OCI-LY1 (cell line): ENCODE measurements around the gene TRIM14.

Experiments
- H2AFZ ChIP-seq: fragments of 200-600 bp; sonication (generic), shearing (Covaris generic); 2 replicates; pipeline ENCODE4 v1.6.0; 2014; ENCODE audit warnings: antibody characterized with exemption, mild to moderate bottlenecking, low read length
- H3F3A ChIP-seq: fragments of 200-600 bp; sonication (generic), shearing (Covaris generic); 2 replicates; pipeline ENCODE4 v1.6.0; 2014; ENCODE audit warnings: mild to moderate bottlenecking, antibody characterized with exemption, low read length, moderate library complexity; ENCODE audit not compliant: insufficient read depth
- H3K27ac ChIP-seq: fragments of 200-600 bp; sonication (generic); 2 replicates; pipeline ENCODE4 v1.5.1; 2014; ENCODE audit warnings: low read length, mixed run types, mild to moderate bottlenecking, low read depth; ENCODE audit not compliant: poor library complexity, severe bottlenecking
- H3K27me3 ChIP-seq: fragments of 200-600 bp; sonication (generic); 2 replicates; pipeline ENCODE4 v1.6.0; 2014; ENCODE audit warnings: antibody characterized with exemption, mild to moderate bottlenecking, low read length, moderate library complexity; ENCODE audit not compliant: insufficient read depth
- H3K36me3 ChIP-seq: fragments of 200-600 bp; sonication (generic); 2 replicates; pipeline ENCODE4 v1.6.1; 2014; ENCODE audit warnings: mild to moderate bottlenecking, antibody characterized with exemption, low read length, moderate library complexity, mixed read lengths; ENCODE audit not compliant: insufficient read depth
- H3K4me1 ChIP-seq: fragments of 200-600 bp; sonication (generic); 2 replicates; pipeline ENCODE4 v1.5.1; 2014; ENCODE audit warnings: mild to moderate bottlenecking, low read length, moderate library complexity; ENCODE audit not compliant: insufficient read depth, severe bottlenecking
- H3K4me2 ChIP-seq: fragments of 200-600 bp; sonication (generic), shearing (Covaris generic); 2 replicates; pipeline ENCODE4 v1.6.1; 2014; ENCODE audit warnings: low read length
- H3K4me3 ChIP-seq: fragments of 200-600 bp; sonication (generic); 2 replicates; pipeline ENCODE4 v1.5.1; 2014; ENCODE audit warnings: low read length, low read depth, mild to moderate bottlenecking, mixed read lengths; ENCODE audit not compliant: poor library complexity, severe bottlenecking
- H3K79me2 ChIP-seq: fragments of 200-600 bp; shearing (Covaris generic); 2 replicates; pipeline ENCODE4 v1.6.1; 2016; ENCODE audit warnings: mixed run types, low read length, mixed read lengths; ENCODE audit not compliant: insufficient read depth
- H3K9ac ChIP-seq: fragments of 200-600 bp; sonication (generic), shearing (Covaris generic); 2 replicates; pipeline ENCODE4 v1.6.1; 2014; ENCODE audit warnings: mild to moderate bottlenecking, low read length, mixed read lengths
- H3K9me2 ChIP-seq: fragments of 200-600 bp; sonication (generic), shearing (Covaris generic); 2 replicates; pipeline ENCODE4 v1.6.1; 2014; ENCODE audit warnings: low read depth, mild to moderate bottlenecking, low read length, mixed read lengths
- H3K9me3 ChIP-seq: fragments of 200-600 bp; shearing (Covaris generic); 2 replicates; pipeline ENCODE4 v1.6.1; 2014; ENCODE audit warnings: low read length, mixed read lengths
- H4K20me1 ChIP-seq: fragments of 200-600 bp; sonication (generic), shearing (Covaris generic); 2 replicates; pipeline ENCODE4 v1.6.0; 2016; ENCODE audit warnings: mild to moderate bottlenecking, low read length; ENCODE audit not compliant: insufficient read depth
- EZH2 ChIP-seq: fragments of 200-600 bp; sonication (generic), shearing (Covaris generic); IDR thresholded peaks from 2 replicates; pipeline ENCODE4 v1.8.0; 2017; ENCODE audit warnings: borderline replicate concordance, mixed run types, mild to moderate bottlenecking, antibody characterized with exemption, low read length, moderate library complexity, mixed read lengths
- TF ChIP-seq, protein P1 (sequence below): fragments of 200-600 bp; sonication (generic), shearing (Covaris generic); IDR thresholded peaks from 2 replicates; pipeline ENCODE4 v1.5.1; 2017; ENCODE audit warnings: mild to moderate bottlenecking, antibody characterized with exemption, low read length, moderate library complexity, mixed read lengths

The TRIM14 gene

DNA sequence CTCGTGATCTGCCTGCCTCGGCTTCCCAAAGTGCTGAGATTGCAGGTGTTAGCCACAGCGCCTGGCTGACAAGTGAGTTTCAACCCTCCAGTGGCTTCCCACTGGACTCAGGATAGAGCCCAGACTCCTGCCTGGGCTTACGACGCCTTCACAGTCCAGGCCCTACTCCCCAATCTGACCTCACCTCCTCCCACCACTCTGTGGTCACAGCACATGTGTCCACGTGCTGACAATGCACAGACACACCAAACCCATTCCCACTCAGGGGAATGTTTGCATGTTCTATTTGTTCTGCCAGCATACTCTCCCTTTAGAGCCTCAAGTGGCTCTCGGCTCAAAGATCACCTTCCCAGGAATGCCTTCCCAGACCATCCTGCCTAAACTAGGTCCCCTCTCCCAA is 31.1 kb upstream of the TRIM14 start:
- H3K9ac ChIP-seq: no peak overlapping the region
- H4K20me1 ChIP-seq: no peaks in the 10 kb centered on the region
- no peaks in the 10 kb centered on the region for H3K4me1 ChIP-seq
- H3F3A ChIP-seq: no peaks in the 10 kb centered on the region
- H2AFZ ChIP-seq: no peak overlapping the region
- no peaks in the 10 kb centered on the region for H3K79me2 ChIP-seq
- H3K9me3 ChIP-seq: no peaks in the 10 kb centered on the region
- no peak overlapping the region for H3K4me2 ChIP-seq
- no peaks in the 10 kb centered on the region for H3K9me2 ChIP-seq
- H3K36me3 ChIP-seq: no peaks in the 10 kb centered on the region
- no peak overlapping the region for H3K4me3 ChIP-seq
- no peaks in the 10 kb centered on the region for H3K27me3 ChIP-seq
- TF ChIP-seq EZH2: no peak
- TF ChIP-seq, protein P1, sequence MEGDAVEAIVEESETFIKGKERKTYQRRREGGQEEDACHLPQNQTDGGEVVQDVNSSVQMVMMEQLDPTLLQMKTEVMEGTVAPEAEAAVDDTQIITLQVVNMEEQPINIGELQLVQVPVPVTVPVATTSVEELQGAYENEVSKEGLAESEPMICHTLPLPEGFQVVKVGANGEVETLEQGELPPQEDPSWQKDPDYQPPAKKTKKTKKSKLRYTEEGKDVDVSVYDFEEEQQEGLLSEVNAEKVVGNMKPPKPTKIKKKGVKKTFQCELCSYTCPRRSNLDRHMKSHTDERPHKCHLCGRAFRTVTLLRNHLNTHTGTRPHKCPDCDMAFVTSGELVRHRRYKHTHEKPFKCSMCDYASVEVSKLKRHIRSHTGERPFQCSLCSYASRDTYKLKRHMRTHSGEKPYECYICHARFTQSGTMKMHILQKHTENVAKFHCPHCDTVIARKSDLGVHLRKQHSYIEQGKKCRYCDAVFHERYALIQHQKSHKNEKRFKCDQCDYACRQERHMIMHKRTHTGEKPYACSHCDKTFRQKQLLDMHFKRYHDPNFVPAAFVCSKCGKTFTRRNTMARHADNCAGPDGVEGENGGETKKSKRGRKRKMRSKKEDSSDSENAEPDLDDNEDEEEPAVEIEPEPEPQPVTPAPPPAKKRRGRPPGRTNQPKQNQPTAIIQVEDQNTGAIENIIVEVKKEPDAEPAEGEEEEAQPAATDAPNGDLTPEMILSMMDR: no peak
- H3K27ac ChIP-seq: no peak overlapping the region

DNA sequence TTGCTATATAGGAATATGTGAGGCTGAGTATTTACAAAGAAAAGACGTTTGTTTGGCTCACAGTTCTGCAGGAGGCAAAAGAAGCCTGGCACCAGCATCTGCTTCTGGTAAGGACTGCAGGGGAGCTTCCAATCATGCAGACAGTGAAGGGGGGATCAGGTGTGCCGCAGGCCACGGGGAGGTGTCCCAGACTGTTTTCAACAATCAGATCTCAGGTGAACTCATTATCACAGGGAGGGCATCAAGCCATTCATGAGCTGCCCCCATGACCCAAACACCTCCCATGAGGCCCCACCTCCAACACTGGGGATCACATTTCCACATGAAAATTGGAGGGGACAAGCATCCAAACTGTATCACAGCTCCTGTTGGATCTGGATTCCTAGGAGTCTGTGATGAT is 30.4 kb upstream of the TRIM14 start:
- H3K9me2 ChIP-seq: no peaks in the 10 kb centered on the region
- H3K4me3 ChIP-seq: no peak overlapping the region
- no peaks in the 10 kb centered on the region for H3K9me3 ChIP-seq
- no peak overlapping the region for H3K4me2 ChIP-seq
- H3K27me3 ChIP-seq: no peaks in the 10 kb centered on the region
- no peak overlapping the region for H3K9ac ChIP-seq
- no peak overlapping the region for H3K27ac ChIP-seq
- no peak overlapping the region for H2AFZ ChIP-seq
- no peak for TF ChIP-seq EZH2
- no peaks in the 10 kb centered on the region for H3F3A ChIP-seq
- no peaks in the 10 kb centered on the region for H3K79me2 ChIP-seq
- H3K4me1 ChIP-seq: no peaks in the 10 kb centered on the region
- no peaks in the 10 kb centered on the region for H3K36me3 ChIP-seq
- no peaks in the 10 kb centered on the region for H4K20me1 ChIP-seq

DNA sequence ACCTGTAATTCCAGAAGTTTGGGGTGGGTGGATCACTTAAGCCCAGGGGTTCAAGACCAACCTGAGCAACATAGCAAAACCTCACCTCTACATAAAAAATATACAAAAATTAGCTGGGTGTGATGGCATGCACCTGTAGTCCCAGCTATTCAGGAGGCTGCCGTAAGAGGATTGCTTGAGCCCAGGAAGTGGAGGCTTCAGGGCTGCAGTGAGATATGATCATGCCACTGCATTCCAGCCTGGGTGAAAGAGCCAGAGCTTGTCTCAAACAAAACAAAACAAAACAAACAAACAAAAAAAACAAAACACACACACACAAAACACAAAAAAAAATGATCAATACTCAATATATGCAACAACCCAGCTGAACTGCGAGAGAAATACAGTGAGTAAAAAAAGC is 29.5 kb upstream of the TRIM14 start:
- H2AFZ ChIP-seq: no peak overlapping the region
- no peaks in the 10 kb centered on the region for H4K20me1 ChIP-seq
- H3K79me2 ChIP-seq: no peaks in the 10 kb centered on the region
- TF ChIP-seq, protein P1: no peak
- TF ChIP-seq EZH2: no peak
- no peaks in the 10 kb centered on the region for H3K4me1 ChIP-seq
- H3K4me2 ChIP-seq: no peak overlapping the region
- H3K9me2 ChIP-seq: no peaks in the 10 kb centered on the region
- H3K9me3 ChIP-seq: no peaks in the 10 kb centered on the region
- H3F3A ChIP-seq: no peaks in the 10 kb centered on the region
- no peak overlapping the region for H3K27ac ChIP-seq
- H3K36me3 ChIP-seq: no peaks in the 10 kb centered on the region
- no peak overlapping the region for H3K4me3 ChIP-seq
- no peak overlapping the region for H3K9ac ChIP-seq
- no peaks in the 10 kb centered on the region for H3K27me3 ChIP-seq

DNA sequence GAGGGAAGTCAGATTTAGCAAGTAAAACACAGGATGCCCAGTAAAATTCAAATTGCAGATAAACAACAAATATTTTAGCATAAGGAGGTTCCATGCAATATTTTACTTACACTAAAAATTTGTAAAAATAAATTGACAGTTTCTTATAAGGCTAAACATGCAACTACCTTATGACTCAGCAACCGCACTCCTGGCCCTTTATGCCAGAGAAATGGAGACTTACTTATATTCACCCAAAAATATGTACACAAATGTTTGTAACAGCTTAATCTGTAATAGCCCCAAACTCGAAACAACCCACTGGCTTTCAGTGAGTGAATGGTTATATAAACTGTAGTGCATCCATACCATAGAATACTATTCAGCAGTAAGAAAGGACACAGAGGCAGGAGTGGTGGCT is 28.6 kb upstream of the TRIM14 start:
- Histone ChIP-seq H3K79me2 (no peaks in the 10 kb centered on the region), H3K4me1 (no peaks in the 10 kb centered on the region), H3K9me3 (no peaks in the 10 kb centered on the region), H3K27me3 (no peaks in the 10 kb centered on the region), H3K36me3 (no peaks in the 10 kb centered on the region), H3K9me2 (no peaks in the 10 kb centered on the region), H4K20me1 (no peaks in the 10 kb centered on the region), H3K4me2 (no peak overlapping the region), H2AFZ (no peak overlapping the region), H3F3A (no peaks in the 10 kb centered on the region), H3K27ac (no peak overlapping the region), H3K4me3 (no peak overlapping the region), H3K9ac (no peak overlapping the region)
- TF ChIP-seq, protein P1: no peak
- TF ChIP-seq EZH2: no peak
